HepG2 (cell line): ENCODE data around the gene TRIM7. TPM values are rescaled to one million over a fixed set of nuclear protein-coding genes. Genes with fewer than 3 reads are reported as not detected.

Source experiments
- AHR ChIP-seq: IDR thresholded peaks from 2 replicates; pipeline ENCODE4 v1.6.1; 2018; ENCODE audit warnings: missing genetic modification reagents, missing compliant biosample characterization
- ATF2 ChIP-seq: sonication (generic); formaldehyde crosslinking; IDR thresholded peaks from 2 replicates; pipeline ENCODE4 v1.4.0; 2020; ENCODE audit warnings: missing genetic modification reagents
- CEBPG ChIP-seq: IDR thresholded peaks from 2 replicates; pipeline ENCODE4 v1.6.1; 2016
- CEBPZ ChIP-seq: IDR thresholded peaks from 2 replicates; pipeline ENCODE4 v1.6.1; 2012; ENCODE audit warnings: low read length, improper control_type of control experiment
- FIP1L1 ChIP-seq: fragments of 200-400 bp; formaldehyde crosslinking; IDR thresholded peaks from 2 replicates; pipeline ENCODE4 v1.6.1; 2018; ENCODE audit warnings: low read depth, mild to moderate bottlenecking, low read length, moderate library complexity, borderline replicate concordance; ENCODE audit not compliant: insufficient read depth
- GABPA ChIP-seq, 2 experiments: IDR thresholded peaks; 2 replicates each; pipeline ENCODE4 v1.6.1; 2011 to 2016; ENCODE audit warnings: low read depth in 2 of 2, low read length in 1 of 2, missing biosample characterization in 1 of 2, missing genetic modification characterization in 1 of 2
- HMGA1 ChIP-seq: sonication (generic); formaldehyde crosslinking; conservative IDR thresholded peaks from 2 replicates; pipeline ENCODE4 v1.4.0; 2020; ENCODE audit warnings: missing genetic modification reagents
- HOXA5 ChIP-seq: sonication (generic); formaldehyde crosslinking; IDR thresholded peaks from 2 replicates; pipeline ENCODE4 v1.4.0; 2020; ENCODE audit warnings: missing genetic modification reagents
- KDM2A ChIP-seq: sonication (generic); formaldehyde crosslinking; IDR thresholded peaks from 2 replicates; pipeline ENCODE4 v1.4.0; 2020; ENCODE audit warnings: low read depth, missing genetic modification reagents, borderline replicate concordance
- MXD3 ChIP-seq: IDR thresholded peaks from 2 replicates; pipeline ENCODE4 v1.6.1; 2016; ENCODE audit warnings: mild to moderate bottlenecking, missing biosample characterization, missing genetic modification reagents
- MYPOP ChIP-seq: sonication (generic); formaldehyde crosslinking; IDR thresholded peaks from 2 replicates; pipeline ENCODE4 v1.8.1; 2023; ENCODE audit warnings: mild to moderate bottlenecking, moderate library complexity, missing genetic modification reagents
- PCBP1 ChIP-seq: fragments of 200-400 bp; formaldehyde crosslinking; IDR thresholded peaks from 2 replicates; pipeline ENCODE4 v1.6.1; 2017; ENCODE audit warnings: mild to moderate bottlenecking, low read depth, low read length, borderline replicate concordance
- POGZ ChIP-seq: sonication (generic); formaldehyde crosslinking; IDR thresholded peaks from 2 replicates; pipeline ENCODE4 v1.4.0; 2020; ENCODE audit warnings: mild to moderate bottlenecking, missing genetic modification reagents
- SPEN ChIP-seq: sonication (generic); formaldehyde crosslinking; IDR thresholded peaks from 2 replicates; pipeline ENCODE4 v1.5.1; 2020; ENCODE audit warnings: low read depth, mild to moderate bottlenecking, missing genetic modification reagents
- TCF7L2 ChIP-seq: IDR thresholded peaks from 2 replicates; pipeline ENCODE4 v1.6.1; 2011; ENCODE audit warnings: mild to moderate bottlenecking, low read depth, low read length, moderate library complexity
- THAP7 ChIP-seq: sonication (generic); formaldehyde crosslinking; IDR thresholded peaks from 2 replicates; pipeline ENCODE4 v1.8.1; 2023; ENCODE audit warnings: mild to moderate bottlenecking, missing genetic modification reagents
- ZC3H13 ChIP-seq: sonication (generic); formaldehyde crosslinking; IDR thresholded peaks from 2 replicates; pipeline ENCODE4 v1.8.1; 2023; ENCODE audit warnings: mild to moderate bottlenecking, missing genetic modification reagents, moderate library complexity
- ZNF260 ChIP-seq: sonication (generic); formaldehyde crosslinking; IDR thresholded peaks from 2 replicates; pipeline ENCODE4 v1.4.0; 2020; ENCODE audit warnings: missing genetic modification reagents, low read depth, mild to moderate bottlenecking, borderline replicate concordance
- ZNF296 ChIP-seq: sonication (generic); formaldehyde crosslinking; conservative IDR thresholded peaks from 2 replicates; pipeline ENCODE4 v1.5.0; 2020; ENCODE audit warnings: mild to moderate bottlenecking, missing genetic modification reagents
- ZNF329 ChIP-seq: sonication (generic); formaldehyde crosslinking; IDR thresholded peaks from 2 replicates; pipeline ENCODE4 v1.9.0; 2021; ENCODE audit warnings: low read depth, mild to moderate bottlenecking, missing genetic modification reagents
- ZNF589 ChIP-seq: sonication (generic); formaldehyde crosslinking; conservative IDR thresholded peaks from 2 replicates; pipeline ENCODE4 v1.8.0; 2022; ENCODE audit warnings: mild to moderate bottlenecking, moderate library complexity, missing genetic modification reagents
- ZSCAN12 ChIP-seq: sonication (generic); formaldehyde crosslinking; IDR thresholded peaks from 2 replicates; pipeline ENCODE4 v1.9.0; 2021; ENCODE audit warnings: mild to moderate bottlenecking, missing genetic modification reagents
- polyA plus RNA-seq, 8 experiments: library from polyadenylated mRNA; depleted of rRNA in 3 of 8; stranded (reverse) in 7 of 8; unstranded in 1 of 8; fragments of >200 nt; fragmentation: Illumina TruSeq in 4 of 8; extraction: Trizol in 4 of 8; gene quantifications; 2 replicates each; pipeline versions ENCODE4 v1.2.1 to v1.2.3, GENCODE V29; 2011 to 2016; ENCODE audit warnings: low read depth in 4 of 8, missing spikeins in 1 of 8, mixed read lengths in 1 of 8; ENCODE audit not compliant: insufficient read depth in 1 of 8
- total RNA-seq, 5 experiments: library from RNA; depleted of rRNA; stranded (reverse); fragments of >200 nt; fragmentation: Illumina TruSeq; extraction: Trizol; gene quantifications; 2 replicates each; pipeline ENCODE4 v1.2.3, GENCODE V29; 2016; ENCODE audit warnings: low read depth in 1 of 5

The TRIM7 gene
- total and polyA plus RNA-seq, 2 of the 13 experiments (the other 11 are each of a cell fraction or from before 2014, with no cell fraction given): 0.13 TPM; not detected in 1

- TF ChIP-seq CEBPZ (no peak), POGZ (CRISPR knock-in tag) (no peak), AHR (CRISPR knock-in tag) (no peak), THAP7 (CRISPR knock-in tag) (no peak), MYPOP (CRISPR knock-in tag) (no peak; the same call in 1 of the 2 replicates), ZSCAN12 (CRISPR knock-in tag) (peak; percentile 45; the same call in 1 of the 2 replicates), MXD3 (CRISPR knock-in tag) (peak; percentile 59; the same call in 1 of the 2 replicates), GABPA (IDR thresholded peaks at IDR 0.05; ENCODE audit: low read depth, low read length) (no peak), GABPA (CRISPR knock-in tag; IDR thresholded peaks at IDR 0.05; ENCODE audit: low read depth) (peak; percentile 66), TCF7L2 (no peak), ZC3H13 (CRISPR knock-in tag) (peak; percentile 75; the same call in 1 of the 2 replicates), FIP1L1 (no peak), ZNF589 (peak; percentile 92), ZNF260 (CRISPR knock-in tag) (no peak), ZNF329 (CRISPR knock-in tag) (no peak), KDM2A (CRISPR knock-in tag) (peak; percentile 70; the same call in 1 of the 2 replicates), SPEN (CRISPR knock-in tag) (peak; percentile 83), PCBP1 (no peak; the same call in 1 of the 2 replicates), HMGA1 (CRISPR knock-in tag) (no peak), ATF2 (CRISPR knock-in tag) (no peak), CEBPG (peak; percentile 13; the same call in 1 of the 2 replicates), ZNF296 (CRISPR knock-in tag) (no peak), HOXA5 (peak; percentile 93; the same call in 1 of the 2 replicates)
These were observed 13.3 kb downstream of the TRIM7 start (continued) for GRCh38 chr5:181191526-181192336.
